PC-3 (cell line): ENCODE measurements around the gene WDR26.

Source experiments
- CTCF ChIP-seq: fragments of 300-600 bp; sonication (generic); conservative IDR thresholded peaks from 2 replicates; pipeline ENCODE4 v1.5.1; 2017; ENCODE audit warnings: antibody characterized with exemption, low read depth, mild to moderate bottlenecking, low read length
- EZH2 ChIP-seq: fragments of 300-600 bp; sonication (generic); IDR thresholded peaks from one replicate; pipeline ENCODE4 v1.6.1; 2017; ENCODE audit warnings: antibody characterized with exemption, mild to moderate bottlenecking, low read length; ENCODE audit not compliant: unreplicated experiment
- EZH2phosphoT487 ChIP-seq: fragments of 300-600 bp; sonication (generic); IDR thresholded peaks from 2 replicates; pipeline ENCODE4 v1.6.1; 2018; ENCODE audit warnings: mild to moderate bottlenecking, antibody characterized with exemption, low read length, borderline replicate concordance

DNA sequence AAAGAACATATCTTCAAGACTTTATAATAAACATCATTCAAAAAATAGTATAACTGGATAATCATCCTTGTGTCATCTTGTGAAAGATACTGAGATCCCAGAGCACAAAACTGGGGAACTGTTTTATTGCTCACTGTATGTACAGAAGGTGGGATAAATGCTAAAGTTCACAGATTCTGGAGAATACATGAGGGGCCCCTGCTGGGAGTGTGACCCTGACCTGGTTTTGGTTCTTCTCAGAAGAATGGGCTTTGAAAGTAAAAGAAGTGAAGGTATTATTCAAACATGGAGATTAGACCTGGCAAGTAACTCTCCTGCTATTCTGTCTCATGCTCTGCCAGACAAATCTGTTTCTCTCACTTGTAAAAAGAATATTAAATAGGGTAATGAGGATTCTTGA, 14.5 kb downstream of the WDR26 start:
- no peak for TF ChIP-seq CTCF
- TF ChIP-seq EZH2 = no peak
- TF ChIP-seq EZH2phosphoT487 = no peak
